ENCODE measurements around the gene MACO1. TPM values are rescaled to one million over a fixed set of nuclear protein-coding genes. Genes with fewer than 3 reads are reported as not detected.
"Not testable (repeated sequence)": the region's sequence is repeated elsewhere in the genome, so short reads cannot be mapped to it uniquely, and the experiment has no call there.

Gene MACO1
- total RNA-seq, 2 experiments from 2014 or later: 11.0 to 11.4 TPM

DNA sequence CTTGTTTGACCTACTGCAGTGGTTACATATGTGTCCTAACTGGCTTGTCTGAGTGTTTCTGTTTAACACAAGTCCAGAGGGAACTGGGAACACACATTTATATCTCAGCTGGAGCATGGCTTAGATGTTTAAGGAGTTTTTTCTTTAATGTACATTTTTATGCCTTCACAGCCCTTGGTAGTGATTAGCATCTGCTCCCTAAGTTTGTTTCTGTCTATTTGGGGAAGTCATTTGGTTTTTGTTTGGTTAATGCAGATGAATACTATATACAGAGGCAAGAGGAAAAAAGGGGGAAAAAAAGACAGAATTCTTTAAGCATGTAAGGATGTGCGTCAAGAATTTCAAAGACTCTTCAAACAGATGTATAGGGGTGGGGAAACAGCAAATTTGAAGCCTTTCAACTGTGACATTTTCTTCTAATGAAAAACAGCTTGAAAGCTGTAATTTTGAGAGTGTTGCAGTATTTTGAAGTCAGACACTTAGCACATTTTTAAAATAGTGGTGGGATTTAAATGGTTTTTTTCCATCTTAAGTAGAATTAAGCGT lies 15.4 kb downstream of the MACO1 start:
- Mint-ChIP-seq H3K4me3 (no peak overlapping the region), H3K9me3 (no peaks in the 10 kb centered on the region), H3K4me1 (ENCODE audit: low read depth) (peaks cover 35% of the 10 kb centered on the region), H3K27ac (no peak overlapping the region), H3K36me3 (peaks cover 7% of the 10 kb centered on the region), H3K27me3 (no peaks in the 10 kb centered on the region)
- CTCF ChIA-PET: interaction anchor here (1.4 kb wide), 1 partner anchor 365 kb away, joined by 3 read pairs; no protein-coding TSS in a partner anchor
- DNase-seq: no peak
- POLR2A ChIA-PET: no interaction called here
- intact Hi-C loops (cut with micrococcal nuclease): no loop called here

DNA sequence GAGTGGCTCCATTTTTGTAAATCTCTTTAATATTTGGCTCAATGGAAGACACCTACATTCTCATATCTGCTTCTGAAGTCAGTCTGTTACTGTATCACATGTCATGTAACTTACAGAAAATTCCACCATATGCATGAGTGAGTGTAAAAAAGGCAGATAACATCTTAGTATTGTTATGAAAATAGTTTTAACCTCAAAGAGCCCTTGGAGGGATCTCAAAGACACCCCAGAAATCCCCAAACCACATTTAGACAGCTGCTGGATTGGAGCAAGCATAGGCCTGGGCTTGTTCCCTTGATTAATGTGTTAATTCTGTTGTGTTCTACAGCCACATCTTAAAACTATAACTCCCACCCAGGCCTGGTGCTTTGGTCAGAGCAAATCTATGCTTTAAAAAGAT lies 16.9 kb downstream of the MACO1 start:
- peaks cover 7% of the 10 kb centered on the region for H3K36me3 Mint-ChIP-seq
- H3K4me1 Mint-ChIP-seq (ENCODE audit: low read depth): peaks cover 24% of the 10 kb centered on the region
- CTCF ChIA-PET: interaction anchor here (1.4 kb wide), 1 partner anchor 363 kb away, joined by 3 read pairs; no protein-coding TSS in a partner anchor
- H3K27ac Mint-ChIP-seq: no peak overlapping the region
- DNase-seq: no peak
- H3K27me3 Mint-ChIP-seq: no peaks in the 10 kb centered on the region
- H3K9me3 Mint-ChIP-seq: no peaks in the 10 kb centered on the region
- intact Hi-C loops (cut with micrococcal nuclease): no loop called here
- no peak overlapping the region for H3K4me3 Mint-ChIP-seq
- POLR2A ChIA-PET: no interaction called here

DNA sequence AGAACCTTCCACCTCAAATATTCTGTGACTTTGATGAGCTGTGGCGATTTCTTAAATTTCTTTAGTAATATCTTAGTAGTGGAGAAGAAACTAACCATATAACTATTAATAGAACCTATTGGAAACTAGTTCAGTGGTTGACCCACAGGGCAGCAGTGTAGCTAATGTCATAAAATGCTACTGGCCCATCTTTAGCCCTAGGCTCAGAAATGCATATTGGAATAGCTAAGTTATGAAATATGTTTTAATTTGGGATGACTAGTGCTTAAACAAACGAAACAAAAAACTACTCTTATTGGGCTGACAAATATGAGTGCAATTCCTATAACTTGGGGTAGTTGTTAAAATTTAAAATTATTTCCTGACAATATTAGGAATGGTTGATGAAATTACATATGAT lies 20.2 kb downstream of the MACO1 start:
- Mint-ChIP-seq H3K27me3 (no peaks in the 10 kb centered on the region), H3K36me3 (peaks cover 16% of the 10 kb centered on the region), H3K27ac (no peak overlapping the region), H3K9me3 (no peaks in the 10 kb centered on the region), H3K4me1 (ENCODE audit: low read depth) (peaks cover 15% of the 10 kb centered on the region), H3K4me3 (no peak overlapping the region)
- CTCF ChIA-PET: interaction anchor here (0.6 to 1.8 kb wide), 4 partner anchors 10 to 1427 kb away, joined by 3 to 5 read pairs (median 4); no protein-coding TSS in a partner anchor
- DNase-seq: no peak
- intact Hi-C loops (cut with micrococcal nuclease): no loop called here
- POLR2A ChIA-PET: interaction anchor here (0.8 to 1.3 kb wide), 2 partner anchors 15 to 35 kb away, joined by 4 to 5 read pairs; no protein-coding TSS in a partner anchor

DNA sequence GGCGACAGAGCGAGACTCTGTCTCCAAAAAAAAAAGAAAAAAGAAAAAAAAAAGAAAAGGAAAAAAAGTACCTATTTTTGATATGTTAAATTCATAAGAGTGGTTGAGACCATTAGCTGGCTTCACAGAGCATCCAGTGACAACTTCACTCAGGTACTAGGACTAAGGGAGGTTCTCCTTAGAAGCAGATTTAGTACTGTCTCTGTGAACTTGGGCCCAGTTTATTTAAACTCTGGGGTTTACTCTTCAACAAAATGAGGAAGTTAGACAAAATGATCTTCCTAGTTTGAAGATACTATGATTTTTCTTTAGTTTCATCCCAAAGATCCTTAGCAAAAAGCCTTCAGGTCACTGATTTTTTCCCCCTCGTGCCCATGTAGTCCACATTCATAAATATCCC lies 21.2 kb downstream of the MACO1 start:
- H3K4me1 Mint-ChIP-seq (ENCODE audit: low read depth): peaks cover 7% of the 10 kb centered on the region
- no peak for DNase-seq
- H3K36me3 Mint-ChIP-seq: peaks cover 16% of the 10 kb centered on the region
- no peaks in the 10 kb centered on the region for H3K9me3 Mint-ChIP-seq
- H3K27ac Mint-ChIP-seq: no peak overlapping the region
- H3K4me3 Mint-ChIP-seq: no peak overlapping the region
- intact Hi-C loops (cut with micrococcal nuclease): no loop called here
- no peaks in the 10 kb centered on the region for H3K27me3 Mint-ChIP-seq
- ChIA-PET POLR2A (interaction anchor here (0.7 kb wide), 1 partner anchor 22 kb away, joined by 6 read pairs; no protein-coding TSS in a partner anchor), CTCF (interaction anchor here (0.6 to 1.8 kb wide), 2 partner anchors 69 to 1266 kb away, joined by 3 to 5 read pairs; no protein-coding TSS in a partner anchor)

GRCh38 chr1:25456502-25456901 lies 25.8 kb downstream of the MACO1 start:
- Mint-ChIP-seq H3K9me3 (no peaks in the 10 kb centered on the region), H3K27ac (no peak overlapping the region), H3K4me3 (no peak overlapping the region), H3K36me3 (peaks cover 27% of the 10 kb centered on the region), H3K4me1 (ENCODE audit: low read depth) (no peaks in the 10 kb centered on the region), H3K27me3 (no peaks in the 10 kb centered on the region)
- intact Hi-C loops (cut with micrococcal nuclease): no loop called here
- CTCF ChIA-PET: interaction anchor here (1.0 kb wide), 1 partner anchor 28 kb away, joined by 3 read pairs; no protein-coding TSS in a partner anchor
- no peak for DNase-seq
- POLR2A ChIA-PET: no interaction called here

- CTCF ChIA-PET: no interaction called here
- Mint-ChIP-seq H3K9me3 (no peaks in the 10 kb centered on the region), H3K4me1 (ENCODE audit: low read depth) (no peaks in the 10 kb centered on the region), H3K36me3 (peaks cover 28% of the 10 kb centered on the region), H3K27ac (no peak overlapping the region), H3K4me3 (no peak overlapping the region), H3K27me3 (no peaks in the 10 kb centered on the region)
- no peak for DNase-seq
- intact Hi-C loops (cut with micrococcal nuclease): no loop called here
- POLR2A ChIA-PET: no interaction called here
Measured at GRCh38 chr1:25458541-25459298, 28.0 kb downstream of the MACO1 start.

DNA sequence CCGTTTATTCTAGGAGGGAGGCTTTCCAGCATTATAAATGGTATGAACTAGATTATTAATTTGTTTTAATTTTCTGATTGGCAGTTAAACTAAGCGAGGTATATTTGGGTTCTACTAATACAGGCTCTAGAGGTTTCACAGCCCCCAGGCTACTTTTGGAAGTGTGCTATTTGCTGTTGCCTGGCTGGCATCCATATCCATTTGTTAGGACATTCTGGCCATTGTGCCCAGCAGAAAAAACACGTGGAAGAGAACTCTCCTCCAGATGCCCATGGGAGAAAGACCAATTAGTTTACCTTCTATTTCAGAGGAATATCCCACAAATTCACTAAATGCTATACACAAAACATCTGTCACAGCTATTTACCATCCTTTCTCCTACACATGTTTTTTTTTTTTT lies 29.3 kb downstream of the MACO1 start:
- DNase-seq: no peak

GRCh38 chr1:25460816-25461215 lies 30.1 kb downstream of the MACO1 start:
- intact Hi-C loops (cut with micrococcal nuclease); H3K9me3 Mint-ChIP-seq; H3K4me1 Mint-ChIP-seq (ENCODE audit: low read depth); POLR2A ChIA-PET; DNase-seq; H3K4me3 Mint-ChIP-seq; H3K27ac Mint-ChIP-seq; H3K27me3 Mint-ChIP-seq: not testable (repeated sequence)
- H3K36me3 Mint-ChIP-seq: peaks cover 20% of the 10 kb centered on the region
- CTCF ChIA-PET: interaction anchor here (1.4 kb wide), 1 partner anchor 26 kb away, joined by 4 read pairs; no protein-coding TSS in a partner anchor

More for the DNA sequence above, 29.3 kb downstream of the MACO1 start:
- no peak overlapping the region for H3K27ac Mint-ChIP-seq
- intact Hi-C loops (cut with micrococcal nuclease): no loop called here
- CTCF ChIA-PET: interaction anchor here (1.4 kb wide), 1 partner anchor 27 kb away, joined by 4 read pairs; no protein-coding TSS in a partner anchor
- H3K4me3 Mint-ChIP-seq: no peak overlapping the region
- POLR2A ChIA-PET: no interaction called here
- H3K27me3 Mint-ChIP-seq: no peaks in the 10 kb centered on the region
- peaks cover 22% of the 10 kb centered on the region for H3K36me3 Mint-ChIP-seq
- no peaks in the 10 kb centered on the region for H3K4me1 Mint-ChIP-seq (ENCODE audit: low read depth)
- H3K9me3 Mint-ChIP-seq: no peaks in the 10 kb centered on the region

GRCh38 chr1:25461849-25462248 lies 31.2 kb downstream of the MACO1 start:
- Mint-ChIP-seq H3K4me3 (no peak overlapping the region), H3K27me3 (no peaks in the 10 kb centered on the region), H3K27ac (no peak overlapping the region), H3K4me1 (ENCODE audit: low read depth) (peaks cover under 1% of the 10 kb centered on the region), H3K36me3 (peaks cover 20% of the 10 kb centered on the region), H3K9me3 (no peaks in the 10 kb centered on the region)
- DNase-seq: no peak
- POLR2A ChIA-PET: no interaction called here
- intact Hi-C loops (cut with micrococcal nuclease): no loop called here
- CTCF ChIA-PET: interaction anchor here (1.7 kb wide), 1 partner anchor 17 kb away, joined by 3 read pairs; no protein-coding TSS in a partner anchor

DNA sequence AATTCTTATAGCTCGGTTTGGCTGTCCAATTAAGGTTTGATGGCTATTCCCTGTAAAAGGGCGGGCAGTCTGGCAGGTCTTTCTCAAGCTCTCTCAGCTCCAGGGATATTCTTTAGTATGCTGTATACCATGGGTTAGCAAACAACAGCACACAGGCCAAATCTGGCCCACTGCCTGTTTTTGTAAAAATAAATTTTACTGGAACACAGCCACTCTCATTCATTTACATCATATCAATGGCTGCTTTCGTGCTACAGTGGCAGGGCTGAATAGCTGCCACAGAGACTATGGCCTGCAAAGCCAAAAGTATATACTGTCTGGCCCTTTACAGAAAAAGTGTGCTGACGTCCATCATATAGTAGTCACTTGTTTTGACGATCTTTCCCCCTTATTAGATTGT lies 32.0 kb downstream of the MACO1 start:
- peaks cover 20% of the 10 kb centered on the region for H3K36me3 Mint-ChIP-seq
- H3K9me3 Mint-ChIP-seq: no peaks in the 10 kb centered on the region
- intact Hi-C loops (cut with micrococcal nuclease): no loop called here
- DNase-seq: no peak
- POLR2A ChIA-PET: no interaction called here
- H3K27me3 Mint-ChIP-seq: no peaks in the 10 kb centered on the region
- H3K4me3 Mint-ChIP-seq: no peak overlapping the region
- H3K27ac Mint-ChIP-seq: no peak overlapping the region
- CTCF ChIA-PET: interaction anchor here (1.7 kb wide), 1 partner anchor 16 kb away, joined by 3 read pairs; no protein-coding TSS in a partner anchor
- peaks cover 9% of the 10 kb centered on the region for H3K4me1 Mint-ChIP-seq (ENCODE audit: low read depth)

GRCh38 chr1:25467193-25467592 lies 36.5 kb downstream of the MACO1 start:
- intact Hi-C loops (cut with micrococcal nuclease): no loop called here
- ChIA-PET CTCF (no interaction called here), POLR2A (interaction anchor here (1.0 kb wide), 1 partner anchor 36 kb away, joined by 3 read pairs; the partner anchor contains the start of gene MACO1)
- DNase-seq: no peak
- Mint-ChIP-seq H3K4me1 (ENCODE audit: low read depth) (peaks cover 22% of the 10 kb centered on the region), H3K27ac (no peak overlapping the region), H3K27me3 (no peaks in the 10 kb centered on the region), H3K36me3 (peaks cover 3% of the 10 kb centered on the region), H3K9me3 (no peaks in the 10 kb centered on the region), H3K4me3 (no peak overlapping the region)

DNA sequence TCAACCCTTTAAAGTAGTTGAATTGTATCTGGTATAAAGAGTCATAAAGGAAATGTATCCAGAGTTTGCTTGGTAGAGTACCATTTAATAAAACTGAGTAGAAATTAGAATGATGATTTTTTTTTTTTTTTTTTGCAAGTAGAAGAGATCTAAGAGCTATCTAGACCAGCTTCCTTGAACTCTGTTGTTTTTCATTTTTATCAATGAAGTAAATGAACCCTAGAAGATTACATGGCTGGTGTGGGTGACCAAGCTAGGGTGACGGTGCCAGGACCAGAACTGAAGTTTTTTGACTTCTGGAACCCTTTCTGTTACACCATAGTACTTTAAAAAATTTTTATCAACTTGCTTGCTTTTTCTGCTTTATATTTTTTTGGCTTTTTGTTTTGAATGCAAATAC lies 36.9 kb downstream of the MACO1 start:
- intact Hi-C loops (cut with micrococcal nuclease): no loop called here
- H3K36me3 Mint-ChIP-seq: peaks cover 3% of the 10 kb centered on the region
- H3K4me3 Mint-ChIP-seq: no peak overlapping the region
- ChIA-PET CTCF (interaction anchor here (1.3 kb wide), 1 partner anchor 21 kb away, joined by 5 read pairs; no protein-coding TSS in a partner anchor), POLR2A (interaction anchor here (0.6 to 1.0 kb wide), 2 partner anchors 17 to 37 kb away, joined by 3 read pairs; partner anchors contain the start of gene MACO1)
- peaks cover 27% of the 10 kb centered on the region for H3K4me1 Mint-ChIP-seq (ENCODE audit: low read depth)
- H3K9me3 Mint-ChIP-seq: no peaks in the 10 kb centered on the region
- H3K27ac Mint-ChIP-seq: no peak overlapping the region
- no peaks in the 10 kb centered on the region for H3K27me3 Mint-ChIP-seq
- no peak for DNase-seq

All from activated CD4-positive, alpha-beta memory T cell treated with anti-CD3 and anti-CD28 coated beads for 36 hours (primary cell).